OCI-LY1 (cell line): ENCODE data around the gene PANK3.

Experiments used
- H2AFZ ChIP-seq: fragments of 200-600 bp; sonication (generic), shearing (Covaris generic); 2 replicates; pipeline ENCODE4 v1.6.0; 2014; ENCODE audit warnings: antibody characterized with exemption, mild to moderate bottlenecking, low read length
- H3F3A ChIP-seq: fragments of 200-600 bp; sonication (generic), shearing (Covaris generic); 2 replicates; pipeline ENCODE4 v1.6.0; 2014; ENCODE audit warnings: mild to moderate bottlenecking, antibody characterized with exemption, low read length, moderate library complexity; ENCODE audit not compliant: insufficient read depth
- H3K27ac ChIP-seq: fragments of 200-600 bp; sonication (generic); 2 replicates; pipeline ENCODE4 v1.5.1; 2014; ENCODE audit warnings: low read length, mixed run types, mild to moderate bottlenecking, low read depth; ENCODE audit not compliant: poor library complexity, severe bottlenecking
- H3K27me3 ChIP-seq: fragments of 200-600 bp; sonication (generic); 2 replicates; pipeline ENCODE4 v1.6.0; 2014; ENCODE audit warnings: antibody characterized with exemption, mild to moderate bottlenecking, low read length, moderate library complexity; ENCODE audit not compliant: insufficient read depth
- H3K36me3 ChIP-seq: fragments of 200-600 bp; sonication (generic); 2 replicates; pipeline ENCODE4 v1.6.1; 2014; ENCODE audit warnings: mild to moderate bottlenecking, antibody characterized with exemption, low read length, moderate library complexity, mixed read lengths; ENCODE audit not compliant: insufficient read depth
- H3K4me1 ChIP-seq: fragments of 200-600 bp; sonication (generic); 2 replicates; pipeline ENCODE4 v1.5.1; 2014; ENCODE audit warnings: mild to moderate bottlenecking, low read length, moderate library complexity; ENCODE audit not compliant: insufficient read depth, severe bottlenecking
- H3K4me2 ChIP-seq: fragments of 200-600 bp; sonication (generic), shearing (Covaris generic); 2 replicates; pipeline ENCODE4 v1.6.1; 2014; ENCODE audit warnings: low read length
- H3K4me3 ChIP-seq: fragments of 200-600 bp; sonication (generic); 2 replicates; pipeline ENCODE4 v1.5.1; 2014; ENCODE audit warnings: low read length, low read depth, mild to moderate bottlenecking, mixed read lengths; ENCODE audit not compliant: poor library complexity, severe bottlenecking
- H3K79me2 ChIP-seq: fragments of 200-600 bp; shearing (Covaris generic); 2 replicates; pipeline ENCODE4 v1.6.1; 2016; ENCODE audit warnings: mixed run types, low read length, mixed read lengths; ENCODE audit not compliant: insufficient read depth
- H3K9ac ChIP-seq: fragments of 200-600 bp; sonication (generic), shearing (Covaris generic); 2 replicates; pipeline ENCODE4 v1.6.1; 2014; ENCODE audit warnings: mild to moderate bottlenecking, low read length, mixed read lengths
- H3K9me2 ChIP-seq: fragments of 200-600 bp; sonication (generic), shearing (Covaris generic); 2 replicates; pipeline ENCODE4 v1.6.1; 2014; ENCODE audit warnings: low read depth, mild to moderate bottlenecking, low read length, mixed read lengths
- H3K9me3 ChIP-seq: fragments of 200-600 bp; shearing (Covaris generic); 2 replicates; pipeline ENCODE4 v1.6.1; 2014; ENCODE audit warnings: low read length, mixed read lengths
- H4K20me1 ChIP-seq: fragments of 200-600 bp; sonication (generic), shearing (Covaris generic); 2 replicates; pipeline ENCODE4 v1.6.0; 2016; ENCODE audit warnings: mild to moderate bottlenecking, low read length; ENCODE audit not compliant: insufficient read depth
- CTCF ChIP-seq: fragments of 200-600 bp; sonication (generic), shearing (Covaris generic); IDR thresholded peaks from 2 replicates; pipeline ENCODE4 v1.5.1; 2017; ENCODE audit warnings: mild to moderate bottlenecking, antibody characterized with exemption, low read length, moderate library complexity, mixed read lengths
- EZH2 ChIP-seq: fragments of 200-600 bp; sonication (generic), shearing (Covaris generic); IDR thresholded peaks from 2 replicates; pipeline ENCODE4 v1.8.0; 2017; ENCODE audit warnings: borderline replicate concordance, mixed run types, mild to moderate bottlenecking, antibody characterized with exemption, low read length, moderate library complexity, mixed read lengths

Gene PANK3

GRCh38 chr5:168600409-168600808 lies 21.2 kb upstream of the PANK3 start:
- no peak overlapping the region for H2AFZ ChIP-seq
- no peak overlapping the region for H3K9ac ChIP-seq
- H4K20me1 ChIP-seq, result no peaks in the 10 kb centered on the region
- H3K4me1 ChIP-seq, result no peaks in the 10 kb centered on the region
- no peaks in the 10 kb centered on the region for H3K9me3 ChIP-seq
- H3F3A ChIP-seq, result no peaks in the 10 kb centered on the region
- TF ChIP-seq EZH2 (no peak), CTCF (no peak)
- no peak overlapping the region for H3K27ac ChIP-seq
- H3K4me2 ChIP-seq, result no peak overlapping the region
- no peaks in the 10 kb centered on the region for H3K79me2 ChIP-seq
- H3K9me2 ChIP-seq, result no peaks in the 10 kb centered on the region
- no peak overlapping the region for H3K4me3 ChIP-seq
- H3K27me3 ChIP-seq, result no peaks in the 10 kb centered on the region
- H3K36me3 ChIP-seq, result no peaks in the 10 kb centered on the region

- H3K4me1 ChIP-seq, result no peaks in the 10 kb centered on the region
- H3K9ac ChIP-seq, result no peak overlapping the region
- H3K27me3 ChIP-seq, result no peaks in the 10 kb centered on the region
- H3K36me3 ChIP-seq, result no peaks in the 10 kb centered on the region
- TF ChIP-seq EZH2, result no peak
- no peak for TF ChIP-seq CTCF
- no peaks in the 10 kb centered on the region for H3K79me2 ChIP-seq
- no peak overlapping the region for H2AFZ ChIP-seq
- no peak overlapping the region for H3K4me2 ChIP-seq
- no peak overlapping the region for H3K4me3 ChIP-seq
- no peaks in the 10 kb centered on the region for H3F3A ChIP-seq
- no peaks in the 10 kb centered on the region for H3K9me2 ChIP-seq
- no peaks in the 10 kb centered on the region for H4K20me1 ChIP-seq
- no peak overlapping the region for H3K27ac ChIP-seq
- no peaks in the 10 kb centered on the region for H3K9me3 ChIP-seq
These were observed 20.7 kb upstream of the PANK3 start for GRCh38 chr5:168599826-168600225.

- Histone ChIP-seq H3K4me1 (no peaks in the 10 kb centered on the region), H3K36me3 (no peaks in the 10 kb centered on the region), H3K4me3 (no peak overlapping the region), H3K4me2 (no peak overlapping the region), H3K79me2 (no peaks in the 10 kb centered on the region), H3K27me3 (no peaks in the 10 kb centered on the region), H3K9me2 (no peaks in the 10 kb centered on the region), H3K27ac (no peak overlapping the region), H3K9me3 (no peaks in the 10 kb centered on the region), H4K20me1 (no peaks in the 10 kb centered on the region), H2AFZ (no peak overlapping the region), H3K9ac (no peak overlapping the region), H3F3A (no peaks in the 10 kb centered on the region)
- TF ChIP-seq CTCF, result no peak
- TF ChIP-seq EZH2, result no peak
These were observed 19.5 kb upstream of the PANK3 start for GRCh38 chr5:168598639-168599038.
